Measurements from ENCODE around the gene SEC14L3. TPM values are rescaled to one million over a fixed set of nuclear protein-coding genes. Genes with fewer than 3 reads are reported as not detected.

Gene SEC14L3
- total RNA-seq, 1 experiment from 2014 or later, result not detected

DNA sequence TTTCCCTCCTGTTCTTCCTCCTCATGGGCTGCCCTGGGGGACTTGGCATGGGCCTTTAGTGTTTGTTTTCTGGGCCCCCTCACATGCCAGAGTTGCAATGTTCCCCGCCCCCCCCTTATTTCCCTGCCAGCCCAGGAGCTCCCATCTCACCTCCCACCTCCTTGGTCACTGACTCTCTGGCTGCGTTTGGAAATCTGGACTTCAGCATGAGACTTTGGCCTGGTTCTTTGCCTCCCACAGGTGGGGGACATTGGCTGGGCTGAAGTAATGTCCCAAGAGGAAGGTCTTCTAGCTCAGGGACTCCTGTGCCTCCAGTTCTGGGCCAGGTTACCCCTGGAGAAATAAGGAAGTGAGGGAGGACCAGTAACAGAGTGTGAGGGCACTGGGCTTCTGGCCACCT is 39.3 kb downstream of the SEC14L3 start:
- TF ChIP-seq, protein P1, sequence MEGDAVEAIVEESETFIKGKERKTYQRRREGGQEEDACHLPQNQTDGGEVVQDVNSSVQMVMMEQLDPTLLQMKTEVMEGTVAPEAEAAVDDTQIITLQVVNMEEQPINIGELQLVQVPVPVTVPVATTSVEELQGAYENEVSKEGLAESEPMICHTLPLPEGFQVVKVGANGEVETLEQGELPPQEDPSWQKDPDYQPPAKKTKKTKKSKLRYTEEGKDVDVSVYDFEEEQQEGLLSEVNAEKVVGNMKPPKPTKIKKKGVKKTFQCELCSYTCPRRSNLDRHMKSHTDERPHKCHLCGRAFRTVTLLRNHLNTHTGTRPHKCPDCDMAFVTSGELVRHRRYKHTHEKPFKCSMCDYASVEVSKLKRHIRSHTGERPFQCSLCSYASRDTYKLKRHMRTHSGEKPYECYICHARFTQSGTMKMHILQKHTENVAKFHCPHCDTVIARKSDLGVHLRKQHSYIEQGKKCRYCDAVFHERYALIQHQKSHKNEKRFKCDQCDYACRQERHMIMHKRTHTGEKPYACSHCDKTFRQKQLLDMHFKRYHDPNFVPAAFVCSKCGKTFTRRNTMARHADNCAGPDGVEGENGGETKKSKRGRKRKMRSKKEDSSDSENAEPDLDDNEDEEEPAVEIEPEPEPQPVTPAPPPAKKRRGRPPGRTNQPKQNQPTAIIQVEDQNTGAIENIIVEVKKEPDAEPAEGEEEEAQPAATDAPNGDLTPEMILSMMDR (conservative IDR thresholded peaks at IDR 0.05), result no peak
- Mint-ChIP-seq H3K27ac (no peak overlapping the region), H3K36me3 (ENCODE audit: insufficient read depth in 1 of 3, low read depth in 3 of 3) (peaks cover 7 to 17% (median 13%) of the 10 kb centered on the region in 3 experiments), H3K4me1 (peaks cover 11 to 14% of the 10 kb centered on the region in 2 experiments), H3K4me3 (no peak overlapping the region), H3K27me3 (ENCODE audit: low read depth) (no peaks in the 10 kb centered on the region; the same call in 1 of the 2 replicates), H3K9me3 (no peaks in the 10 kb centered on the region)
- H3K79me2 ChIP-seq (ENCODE audit: insufficient read depth, low read length), result no peaks in the 10 kb centered on the region; the same call in 1 of the 2 replicates
- no peak overlapping the region for H2AFZ ChIP-seq (ENCODE audit: low read length)
- H2BK12ac ChIP-seq (ENCODE audit: insufficient read length, low read depth, low read length), result no peak overlapping the region
- H3K79me1 ChIP-seq (ENCODE audit: insufficient read depth, low read depth, low read length, poor library complexity, severe bottlenecking), result no peaks in the 10 kb centered on the region
- H2BK120ac ChIP-seq (ENCODE audit: low read depth, low read length, poor library complexity, severe bottlenecking), result no peak overlapping the region
- H3K4me2 ChIP-seq (ENCODE audit: insufficient read depth, insufficient read length, low read length), result no peak overlapping the region
- H2BK15ac ChIP-seq (ENCODE audit: low read depth, low read length), result no peak overlapping the region
- no peak overlapping the region for H3K56ac ChIP-seq (ENCODE audit: insufficient read length, low read depth, low read length)
- no peaks in the 10 kb centered on the region for H3K27me3 ChIP-seq (ENCODE audit: insufficient read depth, low read length)
- H3K23me2 ChIP-seq (ENCODE audit: insufficient read length, low read depth, low read length, poor library complexity, severe bottlenecking), result no peaks in the 10 kb centered on the region
- no peak overlapping the region for H2BK20ac ChIP-seq (ENCODE audit: low read depth, low read length, poor library complexity, severe bottlenecking)
- H4K91ac ChIP-seq (ENCODE audit: insufficient read length, low read depth, low read length), result no peak overlapping the region
- WGBS (ENCODE audit: extremely low coverage, insufficient read length, low lambda C conversion rate), result no CpG with 5 or more reads among the region's 2 CpGs
- no peaks in the 10 kb centered on the region for H3K4me1 ChIP-seq (ENCODE audit: insufficient read depth, low read length)
- DNase-seq, result no peak
- no peak overlapping the region for H3K9ac ChIP-seq (ENCODE audit: extremely low read depth, insufficient read length, low read length)
- H3K23ac ChIP-seq (ENCODE audit: insufficient read length, low read depth, low read length), result no peak overlapping the region
- H4K8ac ChIP-seq (replicated peaks; ENCODE audit: insufficient read length, low read depth, low read length), result no peak overlapping the region
- H2BK5ac ChIP-seq (ENCODE audit: insufficient read length, low read length), result no peak overlapping the region
- H2AK5ac ChIP-seq (ENCODE audit: insufficient read length, low read length), result no peak overlapping the region
- H3K4ac ChIP-seq (ENCODE audit: low read depth, low read length), result no peak overlapping the region
- H3K27ac ChIP-seq (ENCODE audit: insufficient read length, low read depth, low read length), result no peak overlapping the region
- no peaks in the 10 kb centered on the region for H4K20me1 ChIP-seq (ENCODE audit: control insufficient read depth, insufficient read depth, insufficient read length)
- no peak overlapping the region for H3K18ac ChIP-seq (ENCODE audit: insufficient read length, low read depth, low read length)
- H4K5ac ChIP-seq (ENCODE audit: insufficient read length, low read depth, low read length), result no peak overlapping the region
- no peaks in the 10 kb centered on the region for H3K9me3 ChIP-seq (ENCODE audit: control insufficient read depth, low read depth, low read length)
- H3K14ac ChIP-seq (ENCODE audit: insufficient read depth, low read length), result no peak overlapping the region
- H3T11ph ChIP-seq (ENCODE audit: low read length), result no peak overlapping the region

Data from H9 (cell line).